KBM-7 (cell line): ENCODE data around the gene PTX3.

Experiments used
- DNase-seq: peaks from one replicate; pipeline ENCODE4 v3.0.0-alpha.2; 2015
- in situ Hi-C: fragments of 300-500 bp; cut with MboI; formaldehyde crosslinking; loops from 2 replicates; pipeline ENCODE4 v1.14.3; 2020; ENCODE audit warnings: low sequenced_read_pairs, low pct_unique_long_range_greater_than_20kb, mixed read lengths

Gene PTX3

GRCh38 chr3:157436583-157437291 is at the start of gene PTX3:
TSS of gene PTX3 (plus strand) at chr3:157436850. CDS start at chr3:157436934, 84 bp downstream.
- in situ Hi-C loops = no loop called here
- DNase-seq = peak; percentile 77

GRCh38 chr3:157387708-157388435 is 48.8 kb upstream of the PTX3 start:
- in situ Hi-C loops = no loop called here
- DNase-seq = no peak

GRCh38 chr3:157388976-157389375 is 47.7 kb upstream of the PTX3 start:
- in situ Hi-C loops = no loop called here
- no peak for DNase-seq

GRCh38 chr3:157390713-157391515 is 45.7 kb upstream of the PTX3 start:
- no peak for DNase-seq
- in situ Hi-C loops = no loop called here

GRCh38 chr3:157392104-157392503 is 44.5 kb upstream of the PTX3 start:
- in situ Hi-C loops = no loop called here
- DNase-seq = no peak

- in situ Hi-C loops = no loop called here
Observed at GRCh38 chr3:157393113-157393512, 43.5 kb upstream of the PTX3 start.

GRCh38 chr3:157394411-157394810 is 42.2 kb upstream of the PTX3 start:
- DNase-seq = no peak
- in situ Hi-C loops = no loop called here

More at GRCh38 chr3:157393113-157393512, 43.5 kb upstream of the PTX3 start:
- no peak for DNase-seq

- in situ Hi-C loops = no loop called here
- DNase-seq = no peak
Observed at GRCh38 chr3:157398598-157398997, 38.1 kb upstream of the PTX3 start.

GRCh38 chr3:157404381-157404780 is 32.3 kb upstream of the PTX3 start:
- in situ Hi-C loops = no loop called here
- no peak for DNase-seq

- in situ Hi-C loops = no loop called here
- DNase-seq = no peak
Observed at GRCh38 chr3:157405457-157405856, 31.2 kb upstream of the PTX3 start.

- no peak for DNase-seq
- in situ Hi-C loops = no loop called here
Observed at GRCh38 chr3:157406394-157406793, 30.3 kb upstream of the PTX3 start.

GRCh38 chr3:157407769-157408168 is 28.9 kb upstream of the PTX3 start:
- no peak for DNase-seq
- in situ Hi-C loops = no loop called here

GRCh38 chr3:157408499-157409149 is 28.0 kb upstream of the PTX3 start:
- no peak for DNase-seq
- in situ Hi-C loops = no loop called here

- DNase-seq = no peak
- in situ Hi-C loops = no loop called here
Observed at GRCh38 chr3:157409516-157409915, 27.1 kb upstream of the PTX3 start.

GRCh38 chr3:157410945-157411344 is 25.7 kb upstream of the PTX3 start:
- DNase-seq = no peak
- in situ Hi-C loops = no loop called here

GRCh38 chr3:157412323-157412855 is 24.3 kb upstream of the PTX3 start:
- in situ Hi-C loops = no loop called here
- DNase-seq = no peak

GRCh38 chr3:157414861-157415260 is 21.8 kb upstream of the PTX3 start:
- DNase-seq = no peak

GRCh38 chr3:157416347-157417087 is 20.1 kb upstream of the PTX3 start:
- in situ Hi-C loops = no loop called here
- no peak for DNase-seq

More at GRCh38 chr3:157414861-157415260, 21.8 kb upstream of the PTX3 start:
- in situ Hi-C loops = no loop called here
